NT2/D1 (cell line): Measurements from ENCODE around the gene SLC10A3.

Source experiments
- YY1 ChIP-seq: IDR thresholded peaks from 2 replicates; pipeline ENCODE4 v1.6.1; 2011; ENCODE audit not compliant: insufficient read length, insufficient read depth
- ZNF274 ChIP-seq: IDR thresholded peaks from 2 replicates; pipeline ENCODE4 v1.6.1; 2011; ENCODE audit warnings: mild to moderate bottlenecking, low read depth, low read length

DNA sequence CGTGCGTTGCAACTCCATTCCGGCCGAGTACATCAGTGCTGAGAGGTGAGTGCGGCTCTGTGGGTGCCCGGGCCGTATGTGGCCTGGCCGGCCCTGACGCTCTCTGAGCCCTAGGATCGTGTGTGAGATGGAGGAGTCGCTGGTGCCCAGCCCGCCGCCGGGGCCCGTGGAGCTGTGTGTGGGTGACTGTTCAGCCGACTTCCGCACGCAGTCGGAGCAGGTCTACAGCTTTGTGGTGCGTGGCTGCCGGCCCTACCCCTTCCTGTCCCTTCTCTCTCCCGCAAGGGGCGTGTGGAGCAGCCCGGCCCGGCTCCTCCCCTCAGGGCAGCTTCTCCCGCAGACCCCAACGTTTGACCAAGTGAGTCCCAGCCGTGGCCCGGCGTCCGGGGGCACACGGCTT, 24.4 kb downstream of the SLC10A3 start:
- TF ChIP-seq ZNF274 (no peak), YY1 (no peak)
